Activated CD4-positive, alpha-beta T cell treated with anti-CD3 and anti-CD28 coated beads for 4 hours (primary cell): ENCODE results near the gene USP32.
"Not testable (repeated sequence)": the region's sequence is repeated elsewhere in the genome, so short reads cannot be mapped to it uniquely, and the experiment has no call there.

ENCODE experiments used
- DNase-seq, 2 donors: peaks; one replicate each; pipeline ENCODE4 v3.0.0-alpha.2; 2020

The USP32 gene

GRCh38 chr17:60328679-60329078, 63.3 kb downstream of the USP32 start:
- no peak for DNase-seq

GRCh38 chr17:60327901-60328273, 64.0 kb downstream of the USP32 start:
- no peak for DNase-seq

DNA sequence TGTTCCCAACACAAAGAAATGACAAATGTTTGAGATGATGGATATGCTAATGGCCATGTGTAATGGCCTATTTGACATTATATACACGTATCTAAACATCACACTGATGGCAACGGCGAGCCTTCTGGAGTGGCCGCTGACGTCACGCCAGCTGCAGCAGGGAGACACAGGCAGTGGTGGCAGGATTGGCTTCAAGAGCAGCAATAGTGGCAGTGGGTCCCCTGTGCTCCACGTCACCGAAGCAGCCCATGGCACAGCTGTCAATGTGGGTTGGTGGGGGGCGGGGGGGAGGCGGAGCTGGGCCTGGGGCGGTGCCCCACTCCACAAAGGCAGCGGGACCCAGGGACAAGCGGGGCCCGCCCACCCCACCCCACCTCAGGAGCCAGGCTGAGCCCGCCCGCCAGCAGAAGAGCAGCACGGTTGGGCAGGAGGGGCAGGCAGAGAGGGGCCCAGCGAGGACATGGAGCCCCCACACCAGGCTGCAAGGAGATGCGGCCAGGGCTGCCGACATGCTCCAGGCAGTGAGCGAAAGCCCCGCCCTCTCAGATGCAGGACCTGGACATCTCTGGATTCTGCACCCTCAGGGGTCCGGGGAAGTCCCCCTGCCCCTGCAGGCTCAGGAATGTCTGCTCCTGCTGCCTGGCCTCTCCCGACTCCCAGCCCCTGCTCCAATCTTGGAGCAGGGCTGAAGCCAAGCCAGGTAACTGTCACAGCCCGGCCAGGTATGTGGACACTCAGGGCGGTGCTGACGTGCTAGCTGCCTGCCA, 64.6 kb downstream of the USP32 start:
- no peak for DNase-seq

- DNase-seq, result no peak
Measured at GRCh38 chr17:60326702-60327101, 65.2 kb downstream of the USP32 start.

DNA sequence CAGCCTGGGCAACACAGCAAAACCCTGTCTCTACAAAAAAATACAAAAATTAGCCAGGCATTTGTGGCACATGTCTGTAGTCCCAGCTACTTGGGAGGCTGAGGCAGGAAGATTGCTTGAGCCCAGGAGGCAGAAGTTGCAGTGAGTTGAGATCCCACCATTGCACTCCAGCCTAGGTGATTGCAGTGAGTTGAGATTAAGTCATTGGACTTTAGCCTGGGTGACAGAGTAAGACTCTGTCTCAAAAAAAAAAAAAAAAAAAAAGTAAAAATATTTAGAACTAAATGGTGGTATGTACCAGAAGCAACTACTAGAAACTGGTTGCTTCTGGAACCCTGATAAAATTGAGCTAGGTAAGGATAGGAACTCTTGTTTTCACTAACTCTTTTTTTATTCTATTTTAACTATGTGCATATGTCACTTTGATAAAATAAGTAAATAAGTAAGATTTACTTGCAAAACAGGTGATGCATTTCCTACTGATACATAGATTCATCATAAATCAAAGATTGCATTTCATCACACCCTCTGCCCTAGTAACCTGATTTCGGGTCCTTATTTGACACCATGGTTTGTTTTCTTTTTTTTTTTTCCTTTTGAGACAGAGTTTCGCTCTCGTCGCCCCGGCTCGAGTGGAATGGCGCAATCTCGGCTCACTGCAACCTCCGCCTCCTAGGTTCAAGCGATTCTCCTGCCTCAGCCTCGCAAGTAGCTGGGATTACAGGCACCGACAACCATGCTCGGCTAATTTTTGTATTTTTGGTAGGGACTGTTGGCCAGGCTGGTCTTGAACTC, 66.0 kb downstream of the USP32 start:
- no peak for DNase-seq

DNA sequence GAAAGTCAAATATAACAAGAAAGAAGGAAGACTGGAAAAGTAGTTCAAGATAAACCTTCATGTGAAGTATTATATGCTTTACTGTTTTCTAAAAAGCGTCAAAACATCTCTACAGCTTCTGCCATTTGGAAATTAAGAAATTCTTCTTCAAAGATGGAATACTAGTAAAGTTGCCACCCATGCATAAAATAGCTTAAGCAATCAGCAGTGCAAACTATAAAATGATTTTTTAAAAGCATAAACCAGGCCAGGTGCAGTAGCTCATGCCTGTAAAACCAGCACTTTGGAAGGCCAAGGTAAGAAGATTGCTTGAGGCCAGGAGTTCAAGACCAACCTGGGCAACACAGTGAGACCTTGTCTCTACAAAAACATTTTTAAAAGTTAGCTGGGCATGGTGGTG, 68.2 kb downstream of the USP32 start:
- no peak for DNase-seq

DNA sequence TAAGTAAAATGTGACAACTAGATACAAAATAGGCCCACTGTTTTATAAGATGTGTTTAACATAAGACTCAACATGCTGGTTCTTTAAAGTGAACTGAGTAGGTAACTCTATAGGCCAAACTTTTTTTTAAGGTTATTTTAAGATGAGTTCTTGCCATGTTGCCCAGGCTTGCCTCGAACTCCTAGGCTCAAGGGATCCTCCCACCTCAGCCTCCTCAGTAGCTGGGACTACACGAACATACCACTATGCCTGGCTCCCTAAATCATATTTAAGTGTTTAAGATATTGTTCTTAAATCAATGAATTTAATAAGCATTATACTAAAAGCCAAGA, 69.9 kb downstream of the USP32 start:
- no peak for DNase-seq

GRCh38 chr17:60321336-60322055, 70.4 kb downstream of the USP32 start:
- DNase-seq, result no peak

DNA sequence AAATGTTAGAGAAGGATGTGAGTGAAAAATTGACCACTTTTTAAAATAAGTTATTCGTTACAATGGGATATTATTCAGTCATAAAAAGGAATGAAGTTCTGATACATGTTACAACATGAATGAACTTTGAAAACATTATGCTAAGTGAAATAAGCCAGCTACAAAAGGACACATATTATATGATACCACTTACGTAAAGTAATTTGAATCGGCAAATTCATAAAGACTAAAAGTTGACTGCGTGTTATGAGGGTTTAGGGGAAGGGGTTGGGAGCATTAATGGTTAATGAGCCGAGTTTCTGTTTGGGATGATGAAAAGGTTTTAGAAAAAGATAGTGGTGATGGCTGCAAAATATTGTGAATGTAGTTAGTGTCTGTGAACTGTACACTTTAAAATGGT, 73.1 kb downstream of the USP32 start:
- no peak for DNase-seq

- no peak for DNase-seq
Measured at GRCh38 chr17:60318326-60318725, 73.6 kb downstream of the USP32 start.

DNA sequence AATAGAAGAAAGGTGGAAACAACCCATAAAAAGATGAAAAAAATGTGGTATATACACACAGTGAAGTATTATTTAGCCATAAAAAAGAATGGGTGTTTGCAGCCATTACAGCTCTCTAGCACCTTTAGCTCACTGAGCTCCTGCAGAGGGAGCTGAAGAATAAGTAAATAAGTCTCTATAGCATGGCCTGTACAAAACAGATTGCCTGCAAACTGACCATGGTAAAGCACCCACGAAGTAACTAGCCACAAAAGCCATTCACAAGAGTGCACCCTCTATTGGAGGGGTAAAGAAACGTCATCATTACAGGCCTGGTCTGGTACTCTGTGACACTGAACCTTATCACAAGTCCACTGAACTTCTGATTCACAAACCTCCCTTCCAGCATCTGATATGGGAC, 76.3 kb downstream of the USP32 start:
- no peak for DNase-seq

DNA sequence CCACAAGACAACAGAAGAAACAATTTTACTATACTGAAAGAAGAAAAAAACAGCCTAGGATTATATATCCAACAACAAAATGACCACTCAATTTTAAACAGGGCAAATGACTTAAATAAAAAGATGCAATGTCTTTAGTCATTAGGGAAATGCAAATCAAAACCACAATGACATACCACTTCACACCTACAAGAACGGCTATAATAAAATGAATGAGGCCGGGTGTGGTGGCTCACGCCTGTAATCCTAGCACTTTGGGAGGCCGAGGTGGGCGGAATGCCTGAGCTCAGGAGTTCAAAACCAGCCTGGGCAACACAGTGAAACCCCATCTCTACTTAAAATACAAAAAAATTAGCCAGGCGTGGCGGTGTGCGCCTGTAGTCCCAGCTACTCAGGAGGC, 77.0 kb downstream of the USP32 start:
- DNase-seq, result not testable (repeated sequence)

- no peak for DNase-seq
Measured at GRCh38 chr17:60314423-60314822, 77.5 kb downstream of the USP32 start.

GRCh38 chr17:60311936-60312335, 80.0 kb downstream of the USP32 start:
- DNase-seq, result no peak

DNA sequence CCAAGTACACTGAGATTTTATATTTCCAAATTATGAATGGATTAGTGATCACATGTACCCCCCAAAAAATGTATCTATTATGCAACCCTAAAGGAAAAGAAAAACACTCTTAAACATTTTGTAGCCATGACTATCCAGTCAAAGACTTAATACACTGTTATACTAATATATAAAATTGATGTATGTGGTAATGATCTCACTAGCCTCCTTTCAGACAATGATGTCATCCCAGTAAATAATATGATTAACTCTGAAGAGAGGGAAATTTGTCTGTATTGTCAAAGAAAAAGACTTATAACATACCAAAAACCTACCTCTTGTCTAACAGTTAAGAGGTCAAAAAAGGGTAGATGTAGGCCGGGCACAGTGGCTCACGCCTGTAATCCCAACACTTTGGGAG, 80.7 kb downstream of the USP32 start:
- DNase-seq, result no peak

DNA sequence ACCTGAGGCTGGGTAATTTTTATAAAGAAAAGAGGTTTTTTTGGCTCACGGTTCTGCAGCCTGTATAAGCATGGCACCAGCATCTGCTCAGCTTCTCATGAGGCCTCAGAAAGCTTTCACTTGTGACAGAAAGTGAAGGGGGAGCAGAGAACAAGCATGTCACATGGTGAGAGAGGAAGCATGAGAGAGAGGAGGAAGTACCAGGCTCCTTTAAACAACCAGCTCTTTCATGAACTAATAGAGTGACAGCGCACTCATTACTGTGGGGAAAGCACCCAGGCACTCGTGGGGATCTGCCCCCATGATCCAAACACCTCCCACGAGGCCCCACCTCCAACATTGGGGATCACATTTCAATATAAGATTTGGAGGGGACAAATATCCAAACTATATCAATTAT, 86.8 kb downstream of the USP32 start:
- DNase-seq, result peak in 1 of 2 donors; percentile 12

DNA sequence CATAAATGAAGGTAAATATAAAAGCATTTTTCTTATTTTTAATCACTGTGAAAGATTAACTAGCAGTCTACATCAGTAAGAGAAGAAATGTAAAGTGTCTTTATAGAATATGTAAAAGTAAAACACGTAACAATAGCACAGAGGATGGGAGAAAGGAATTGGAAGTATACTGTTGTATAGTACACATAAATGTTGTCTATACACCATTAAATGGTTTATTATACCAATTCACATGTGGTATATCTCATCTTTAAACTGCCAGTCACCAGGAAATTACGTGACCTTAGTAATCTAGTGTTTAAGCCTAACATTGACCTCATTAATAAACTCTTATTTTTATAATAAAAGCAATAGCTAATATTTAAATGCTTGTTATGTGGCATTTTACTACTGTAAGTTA, 87.4 kb downstream of the USP32 start:
- DNase-seq, result no peak

DNA sequence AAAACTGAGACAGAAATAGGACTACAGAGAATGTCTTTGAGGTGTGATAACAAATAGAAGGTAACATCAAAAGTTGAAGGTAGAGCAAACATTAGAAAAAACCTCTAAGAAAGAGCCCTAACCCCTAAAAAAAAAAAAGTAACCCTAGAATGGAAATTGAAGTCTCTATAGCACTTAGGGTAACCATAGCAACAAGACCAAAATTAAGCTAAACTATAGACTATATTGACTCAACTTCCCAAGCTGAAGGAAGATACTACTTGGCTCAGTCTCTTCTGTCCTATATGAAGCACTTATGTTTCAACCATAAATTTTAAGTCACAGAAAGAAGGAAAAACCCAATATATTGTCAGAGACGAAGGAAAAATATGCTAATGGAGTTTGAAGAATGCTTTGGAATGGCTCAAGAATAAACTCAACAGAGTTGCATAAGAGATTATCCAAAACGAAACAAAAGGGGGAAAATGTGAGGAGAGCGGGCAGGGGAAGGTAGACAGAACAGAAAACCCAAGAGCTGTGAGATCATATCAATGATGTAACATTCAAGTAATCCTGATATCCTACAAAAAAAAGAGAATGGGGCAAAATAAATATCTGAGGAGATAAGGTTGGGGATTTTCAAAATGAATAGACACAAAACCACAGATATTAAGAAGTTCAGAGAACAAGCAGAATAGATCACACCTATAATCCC, 88.4 kb downstream of the USP32 start:
- DNase-seq, result no peak

GRCh38 chr17:60301649-60302048, 90.3 kb downstream of the USP32 start:
- no peak for DNase-seq

DNA sequence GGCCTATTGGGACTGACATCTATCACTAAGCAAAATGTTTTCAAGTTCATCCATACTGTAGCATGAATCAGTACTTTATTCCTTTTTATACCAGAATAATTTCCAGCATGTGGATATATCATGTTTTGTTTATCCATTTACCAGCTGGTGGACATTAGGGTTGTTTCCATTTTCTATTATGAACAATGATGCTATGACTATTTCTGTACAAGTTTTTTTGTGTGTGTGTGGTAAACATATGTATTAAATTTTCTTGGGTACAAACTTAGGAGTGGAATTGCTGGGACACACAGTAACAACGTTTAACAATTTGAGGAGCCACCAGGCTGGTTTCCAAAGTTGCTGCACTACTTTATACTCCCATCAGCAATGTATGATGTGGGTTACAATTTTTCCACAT, 91.0 kb downstream of the USP32 start:
- DNase-seq, result no peak

DNA sequence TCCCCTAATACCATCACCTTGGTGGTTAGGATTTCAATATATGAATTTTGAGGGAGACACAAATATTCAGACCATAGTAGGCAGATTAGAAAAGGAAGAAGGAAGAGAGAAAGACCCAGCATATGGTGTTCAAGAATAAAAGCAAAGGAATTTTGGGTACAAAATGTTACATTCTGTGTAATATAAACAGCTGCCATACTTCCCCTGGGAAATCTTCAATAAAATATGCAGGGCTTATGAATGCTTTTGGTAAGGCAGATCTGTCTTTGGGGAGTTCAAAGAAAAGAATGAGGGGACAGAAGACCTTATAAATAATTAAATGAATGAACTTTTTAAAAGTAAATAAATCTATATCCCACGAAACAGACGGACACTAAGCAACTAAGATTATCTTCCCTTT, 91.9 kb downstream of the USP32 start:
- no peak for DNase-seq

DNA sequence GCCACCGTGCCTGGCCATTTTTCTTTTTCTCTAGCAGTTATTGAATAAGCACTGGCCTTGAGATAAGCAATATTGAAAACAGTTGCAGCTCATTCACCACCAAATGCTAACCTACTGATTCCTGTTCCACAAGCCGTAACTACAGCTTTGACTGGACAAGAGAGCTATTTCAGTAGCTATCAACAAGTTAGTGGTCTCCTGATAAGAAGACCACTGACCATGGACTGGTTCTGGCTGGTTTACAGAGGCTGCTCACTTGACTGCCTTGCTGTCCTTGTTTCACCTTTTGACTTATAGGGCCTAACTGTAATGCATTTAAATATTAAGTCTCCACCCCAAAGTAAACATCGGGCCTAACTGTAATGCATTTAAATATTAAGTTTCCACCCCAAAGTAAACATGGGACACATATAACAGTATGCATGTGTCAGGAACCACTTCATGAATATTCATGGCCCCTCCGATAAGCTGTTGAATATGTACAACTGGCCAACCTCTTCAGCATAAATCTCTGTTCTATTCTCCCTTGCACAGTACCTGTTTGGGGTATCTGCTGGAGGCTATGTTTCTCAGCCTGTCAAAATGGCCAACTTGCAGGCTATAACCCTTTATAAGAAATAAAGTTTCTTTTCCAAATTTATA, 94.1 kb downstream of the USP32 start:
- DNase-seq, result no peak

- no peak for DNase-seq
Measured at GRCh38 chr17:60296177-60296576, 95.8 kb downstream of the USP32 start.
